HuH-7 (cell line): ENCODE data around the gene CEACAM1.
"Not testable (repeated sequence)": the region's sequence is repeated elsewhere in the genome, so short reads cannot be mapped to it uniquely, and the experiment has no call there.

Experiments
- DNase-seq: peaks from one replicate; pipeline ENCODE4 v3.0.0; 2011; ENCODE audit warnings: low spot score

Gene CEACAM1

GRCh38 chr19:42548552-42548951, 20.3 kb upstream of the CEACAM1 start:
- DNase-seq, result no peak

GRCh38 chr19:42547929-42548328, 19.6 kb upstream of the CEACAM1 start:
- DNase-seq, result no peak

- DNase-seq, result no peak
Observed at GRCh38 chr19:42546831-42547500, 18.7 kb upstream of the CEACAM1 start.

- no peak for DNase-seq
Observed at GRCh38 chr19:42544146-42544545, 15.9 kb upstream of the CEACAM1 start.

GRCh38 chr19:42542791-42543190, 14.5 kb upstream of the CEACAM1 start:
- no peak for DNase-seq

GRCh38 chr19:42540071-42540553, 11.8 kb upstream of the CEACAM1 start:
- DNase-seq, result no peak

GRCh38 chr19:42538841-42539709, 10.8 kb upstream of the CEACAM1 start:
- no peak for DNase-seq

- not testable (repeated sequence) for DNase-seq
Observed at GRCh38 chr19:42535276-42535675, 7.0 kb upstream of the CEACAM1 start.

GRCh38 chr19:42534391-42534790, 6.1 kb upstream of the CEACAM1 start:
- DNase-seq, result no peak

GRCh38 chr19:42532891-42533290, 4.6 kb upstream of the CEACAM1 start:
- no peak for DNase-seq

- no peak for DNase-seq
Observed at GRCh38 chr19:42531313-42531712, 3.0 kb upstream of the CEACAM1 start.

GRCh38 chr19:42529248-42529764, 1.0 kb upstream of the CEACAM1 start:
- peak; percentile 81 for DNase-seq

GRCh38 chr19:42524943-42525342, 3.3 kb downstream of the CEACAM1 start:
- DNase-seq, result no peak

GRCh38 chr19:42524250-42524649, 4.0 kb downstream of the CEACAM1 start:
- DNase-seq, result no peak

GRCh38 chr19:42522262-42522661, 6.0 kb downstream of the CEACAM1 start:
- DNase-seq, result not testable (repeated sequence)

GRCh38 chr19:42521346-42522030, 6.8 kb downstream of the CEACAM1 start:
- no peak for DNase-seq

- DNase-seq, result no peak
Observed at GRCh38 chr19:42519108-42519507, 9.2 kb downstream of the CEACAM1 start.

GRCh38 chr19:42516771-42517170, 11.5 kb downstream of the CEACAM1 start:
- no peak for DNase-seq

GRCh38 chr19:42515241-42515832, 12.9 kb downstream of the CEACAM1 start:
- DNase-seq, result no peak

- DNase-seq, result no peak
Observed at GRCh38 chr19:42514449-42514848, 13.8 kb downstream of the CEACAM1 start.

GRCh38 chr19:42512743-42513304, 15.5 kb downstream of the CEACAM1 start:
- DNase-seq, result no peak
